Measurements from ENCODE around the gene CYB5RL.

GRCh38 chr1:54158071-54158470 is 41.8 kb downstream of the CYB5RL start:
- no peak for TF ChIP-seq POLR2A (IDR thresholded peaks at IDR 0.05)
- TF ChIP-seq, protein P1, sequence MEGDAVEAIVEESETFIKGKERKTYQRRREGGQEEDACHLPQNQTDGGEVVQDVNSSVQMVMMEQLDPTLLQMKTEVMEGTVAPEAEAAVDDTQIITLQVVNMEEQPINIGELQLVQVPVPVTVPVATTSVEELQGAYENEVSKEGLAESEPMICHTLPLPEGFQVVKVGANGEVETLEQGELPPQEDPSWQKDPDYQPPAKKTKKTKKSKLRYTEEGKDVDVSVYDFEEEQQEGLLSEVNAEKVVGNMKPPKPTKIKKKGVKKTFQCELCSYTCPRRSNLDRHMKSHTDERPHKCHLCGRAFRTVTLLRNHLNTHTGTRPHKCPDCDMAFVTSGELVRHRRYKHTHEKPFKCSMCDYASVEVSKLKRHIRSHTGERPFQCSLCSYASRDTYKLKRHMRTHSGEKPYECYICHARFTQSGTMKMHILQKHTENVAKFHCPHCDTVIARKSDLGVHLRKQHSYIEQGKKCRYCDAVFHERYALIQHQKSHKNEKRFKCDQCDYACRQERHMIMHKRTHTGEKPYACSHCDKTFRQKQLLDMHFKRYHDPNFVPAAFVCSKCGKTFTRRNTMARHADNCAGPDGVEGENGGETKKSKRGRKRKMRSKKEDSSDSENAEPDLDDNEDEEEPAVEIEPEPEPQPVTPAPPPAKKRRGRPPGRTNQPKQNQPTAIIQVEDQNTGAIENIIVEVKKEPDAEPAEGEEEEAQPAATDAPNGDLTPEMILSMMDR (IDR thresholded peaks at IDR 0.05), result no peak
